PFSK-1 (cell line): ENCODE results near the gene SERPINB13. TPM values are rescaled to one million over a fixed set of nuclear protein-coding genes. Genes with fewer than 3 reads are reported as not detected.

Experiments used
- FOXP2 ChIP-seq: optimal IDR thresholded peaks from 2 replicates; pipeline ENCODE3; 2011; ENCODE audit warnings: borderline replicate concordance, control low read depth, inconsistent platforms; ENCODE audit not compliant: insufficient read depth; ENCODE audit errors: extremely low read length, extremely low read depth
- POLR2AphosphoS5 ChIP-seq: IDR thresholded peaks from 2 replicates; pipeline ENCODE4 v1.6.1; 2012; ENCODE audit warnings: low read depth, mild to moderate bottlenecking, control low read depth, low read length, moderate library complexity
- REST ChIP-seq, 2 experiments: IDR thresholded peaks; 2 replicates each; pipeline versions ENCODE4 v1.6.1 to v1.8.0; 2011 to 2012; ENCODE audit warnings: low read depth in 2 of 2, low read length in 2 of 2, control low read depth in 1 of 2, inconsistent platforms in 1 of 2, mild to moderate bottlenecking in 1 of 2, moderate library complexity in 1 of 2; ENCODE audit not compliant: insufficient read depth in 1 of 2
- SIN3A ChIP-seq: IDR thresholded peaks from 2 replicates; pipeline ENCODE4 v1.6.1; 2012; ENCODE audit warnings: mild to moderate bottlenecking, low read length, moderate library complexity, borderline replicate concordance; ENCODE audit not compliant: insufficient read depth
- TAF1 ChIP-seq: IDR thresholded peaks from 2 replicates; pipeline ENCODE4 v1.6.1; 2012; ENCODE audit warnings: low read length, control low read depth, borderline replicate concordance; ENCODE audit not compliant: insufficient read depth
- polyA plus RNA-seq: library from polyadenylated mRNA; unstranded; fragments of >200 nt; gene quantifications from one replicate; pipeline ENCODE4 v1.2.1, GENCODE V29; 2012; ENCODE audit warnings: low read depth, missing spikeins; ENCODE audit not compliant: insufficient read length

Gene SERPINB13
- polyA plus RNA-seq: not detected

- TF ChIP-seq SIN3A: no peak
Measured at GRCh38 chr18:63586966-63587365, at the start of gene SERPINB13. TSS of gene SERPINB13 (plus strand) at chr18:63587343. CDS start at chr18:63588668, 1,325 bp downstream.

GRCh38 chr18:63539904-63540510 is 47.1 kb upstream of the SERPINB13 start:
- TF ChIP-seq REST (IDR thresholded peaks at IDR 0.05; ENCODE audit: insufficient read depth in 1 of 2, low read depth in 2 of 2, low read length in 2 of 2): no peak
- TF ChIP-seq TAF1: no peak
- TF ChIP-seq SIN3A: no peak
- no peak for TF ChIP-seq FOXP2
- no peak for TF ChIP-seq POLR2AphosphoS5

- TF ChIP-seq POLR2AphosphoS5: no peak
- no peak for TF ChIP-seq REST (IDR thresholded peaks at IDR 0.05; ENCODE audit: insufficient read depth in 1 of 2, low read depth in 2 of 2, low read length in 2 of 2)
- TF ChIP-seq TAF1: no peak
- no peak for TF ChIP-seq FOXP2
- no peak for TF ChIP-seq SIN3A
Measured at GRCh38 chr18:63542069-63542468, 45.1 kb upstream of the SERPINB13 start, which contains the start of gene SERPINB12. TSS of gene SERPINB12 (plus strand) at chr18:63542369. CDS start at chr18:63556160, 13,791 bp downstream.

- TF ChIP-seq TAF1 (no peak), SIN3A (no peak), FOXP2 (no peak), POLR2AphosphoS5 (no peak), REST (IDR thresholded peaks at IDR 0.05; ENCODE audit: insufficient read depth in 1 of 2, low read depth in 2 of 2, low read length in 2 of 2) (no peak)
Measured at GRCh38 chr18:63544017-63544416, 43.1 kb upstream of the SERPINB13 start.

GRCh38 chr18:63545000-63545399 is 42.1 kb upstream of the SERPINB13 start:
- no peak for TF ChIP-seq TAF1
- no peak for TF ChIP-seq REST (IDR thresholded peaks at IDR 0.05; ENCODE audit: insufficient read depth in 1 of 2, low read depth in 2 of 2, low read length in 2 of 2)
- TF ChIP-seq SIN3A: no peak
- no peak for TF ChIP-seq POLR2AphosphoS5
